Measurements from ENCODE around the gene VPS8. TPM values are rescaled to one million over a fixed set of nuclear protein-coding genes. Genes with fewer than 3 reads are reported as not detected.

VPS8 gene
- total RNA-seq, 2 experiments from 2014 or later = 30.2 to 33.3 TPM

- peak; percentile 74 for TF ChIP-seq CTCF (IDR thresholded peaks at IDR 0.05)
- Mint-ChIP-seq H3K9me3 (no peaks in the 10 kb centered on the region), H3K36me3 (ENCODE audit: low read depth) (no peaks in the 10 kb centered on the region), H3K4me3 (no peak overlapping the region), H3K27ac (no peak overlapping the region), H3K4me1 (ENCODE audit: low read depth) (no peaks in the 10 kb centered on the region), H3K27me3 (peaks cover 15% of the 10 kb centered on the region)
- ChIA-PET POLR2A (interaction anchor here (0.6 to 0.7 kb wide), 2 partner anchors 230 to 288 kb away, joined by 3 read pairs; no protein-coding TSS in a partner anchor), CTCF (interaction anchor here (0.6 to 3.0 kb wide), 21 partner anchors 9 to 264 kb away, joined by 3 to 15 read pairs (median 5); partner anchors contain the start of gene VPS8)
- intact Hi-C loops (cut with micrococcal nuclease) = loop anchor here (1.0 kb wide), 1 partner anchor 216 kb away; the partner anchor contains the start of gene EPHB3
- DNase-seq (peak; percentile 96), ATAC-seq (peak; percentile 99)
Measured at GRCh38 chr3:184777566-184778356, 34.2 kb upstream of the VPS8 start.

- H3K4me3 Mint-ChIP-seq = no peak overlapping the region
- no peak overlapping the region for H3K27ac Mint-ChIP-seq
Measured at GRCh38 chr3:184778426-184779332, 33.3 kb upstream of the VPS8 start.

GRCh38 chr3:184780981-184781515 is 30.9 kb upstream of the VPS8 start:
- DNase-seq = no peak
- peaks cover 15% of the 10 kb centered on the region for H3K27me3 Mint-ChIP-seq
- peaks cover 16% of the 10 kb centered on the region for H3K4me1 Mint-ChIP-seq (ENCODE audit: low read depth)
- no peak for TF ChIP-seq CTCF (IDR thresholded peaks at IDR 0.05)
- ATAC-seq = no peak
- H3K9me3 Mint-ChIP-seq = no peaks in the 10 kb centered on the region
- no peak overlapping the region for H3K4me3 Mint-ChIP-seq
- ChIA-PET POLR2A (no interaction called here), CTCF (interaction anchor here (1.3 kb wide), 1 partner anchor 27 kb away, joined by 3 read pairs; no protein-coding TSS in a partner anchor)
- H3K27ac Mint-ChIP-seq = no peak overlapping the region
- H3K36me3 Mint-ChIP-seq (ENCODE audit: low read depth) = no peaks in the 10 kb centered on the region
- intact Hi-C loops (cut with micrococcal nuclease) = no loop called here

More at GRCh38 chr3:184778426-184779332, 33.3 kb upstream of the VPS8 start:
- Mint-ChIP-seq H3K4me1 (ENCODE audit: low read depth) (no peaks in the 10 kb centered on the region), H3K9me3 (no peaks in the 10 kb centered on the region), H3K36me3 (ENCODE audit: low read depth) (no peaks in the 10 kb centered on the region), H3K27me3 (peaks cover 15% of the 10 kb centered on the region)
- ATAC-seq (no peak), DNase-seq (no peak)
- ChIA-PET CTCF (interaction anchor here (0.6 to 3.0 kb wide), 26 partner anchors 8 to 407 kb away, joined by 3 to 15 read pairs (median 4); partner anchors contain the start of gene VPS8), POLR2A (interaction anchor here (0.6 to 0.7 kb wide), 2 partner anchors 231 to 289 kb away, joined by 3 read pairs; no protein-coding TSS in a partner anchor)
- intact Hi-C loops (cut with micrococcal nuclease) = no loop called here
- no peak for TF ChIP-seq CTCF (IDR thresholded peaks at IDR 0.05)

- Mint-ChIP-seq H3K9me3 (no peaks in the 10 kb centered on the region), H3K36me3 (ENCODE audit: low read depth) (no peaks in the 10 kb centered on the region), H3K4me3 (no peak overlapping the region), H3K27me3 (peaks cover 14% of the 10 kb centered on the region), H3K4me1 (ENCODE audit: low read depth) (peaks cover 21% of the 10 kb centered on the region), H3K27ac (no peak overlapping the region)
- ChIA-PET CTCF (interaction anchor here (2.4 kb wide), 1 partner anchor 220 kb away, joined by 8 read pairs; the partner anchor contains the start of gene EPHB3), POLR2A (no interaction called here)
- no peak for ATAC-seq
- intact Hi-C loops (cut with micrococcal nuclease) = no loop called here
- DNase-seq = no peak
- no peak for TF ChIP-seq CTCF (IDR thresholded peaks at IDR 0.05)
Measured at GRCh38 chr3:184781801-184782200, 30.2 kb upstream of the VPS8 start.

Measured in activated CD8-positive, alpha-beta T cell treated with anti-CD3 and anti-CD28 coated beads for 36 hours (primary cell).